ENCODE data around the gene PPP1R3E. TPM values are rescaled to one million over a fixed set of nuclear protein-coding genes. Genes with fewer than 3 reads are reported as not detected.
A peak's percentile ranks its signal among the peaks of the same experiment; 100 is the strongest.
"Not testable (repeated sequence)": the region's sequence is repeated elsewhere in the genome, so short reads cannot be mapped to it uniquely, and the experiment has no call there.

Gene PPP1R3E, protein sequence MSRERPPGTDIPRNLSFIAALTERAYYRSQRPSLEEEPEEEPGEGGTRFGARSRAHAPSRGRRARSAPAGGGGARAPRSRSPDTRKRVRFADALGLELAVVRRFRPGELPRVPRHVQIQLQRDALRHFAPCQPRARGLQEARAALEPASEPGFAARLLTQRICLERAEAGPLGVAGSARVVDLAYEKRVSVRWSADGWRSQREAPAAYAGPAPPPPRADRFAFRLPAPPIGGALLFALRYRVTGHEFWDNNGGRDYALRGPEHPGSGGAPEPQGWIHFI
- total RNA-seq = 10 to 100 TPM; 10.8 to 11.2 TPM
- long read RNA-seq, partial matches to known transcripts = 0 of 3 reads
- long read RNA-seq, other reads (novel, unspliced or antisense) = 2 of 3 reads

DNA sequence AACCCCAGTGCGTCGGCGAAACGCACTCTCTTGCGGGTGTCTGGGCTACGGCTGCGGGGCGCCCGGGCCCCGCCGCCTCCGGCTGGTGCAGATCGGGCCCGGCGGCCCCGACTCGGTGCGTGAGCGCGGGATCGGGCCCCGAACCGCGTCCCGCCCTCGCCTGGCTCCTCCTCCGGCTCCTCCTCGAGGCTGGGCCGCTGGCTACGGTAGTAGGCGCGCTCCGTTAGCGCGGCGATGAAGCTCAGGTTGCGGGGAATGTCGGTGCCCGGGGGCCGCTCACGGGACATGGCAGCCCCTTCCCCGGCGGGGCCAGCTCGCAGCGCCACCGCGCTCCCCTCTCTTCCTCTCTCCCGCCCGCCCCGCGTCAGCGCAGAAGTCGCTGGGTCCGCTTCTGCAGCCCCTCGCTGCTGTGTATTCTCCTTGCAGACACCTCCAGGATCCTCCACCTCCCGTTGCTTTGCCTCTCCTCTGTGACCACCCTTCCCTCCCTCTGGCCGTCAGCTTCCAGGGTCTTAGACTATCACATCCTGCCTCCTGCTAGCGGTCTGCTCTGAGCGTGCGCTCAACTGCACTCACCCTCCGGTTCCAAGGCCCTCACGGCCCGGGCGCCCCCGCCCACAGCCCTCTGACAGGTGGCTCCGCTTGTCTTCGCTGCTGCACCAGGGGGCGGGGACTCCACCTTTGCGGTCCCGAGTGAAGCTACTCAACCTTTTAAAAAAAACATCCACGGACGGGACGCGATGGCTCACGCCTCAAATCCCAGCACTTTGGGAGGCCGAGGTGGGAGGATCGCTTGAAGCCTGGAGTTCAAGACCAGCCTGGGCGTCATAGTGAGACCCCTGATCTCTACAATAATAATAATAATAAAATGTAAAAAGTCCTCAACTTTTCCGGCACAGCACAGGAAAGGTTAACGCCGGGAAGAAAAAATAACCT is at the start of gene PPP1R3E:
Gene PPP1R3E (minus strand): TSS at position 570 of the 936 bp plus-strand sequence. CDS start 283 bp downstream, at position 287.
- peak; percentile 44 for ATAC-seq
- intact Hi-C loops (cut with DNase I, micrococcal nuclease) = no loop called here

DNA sequence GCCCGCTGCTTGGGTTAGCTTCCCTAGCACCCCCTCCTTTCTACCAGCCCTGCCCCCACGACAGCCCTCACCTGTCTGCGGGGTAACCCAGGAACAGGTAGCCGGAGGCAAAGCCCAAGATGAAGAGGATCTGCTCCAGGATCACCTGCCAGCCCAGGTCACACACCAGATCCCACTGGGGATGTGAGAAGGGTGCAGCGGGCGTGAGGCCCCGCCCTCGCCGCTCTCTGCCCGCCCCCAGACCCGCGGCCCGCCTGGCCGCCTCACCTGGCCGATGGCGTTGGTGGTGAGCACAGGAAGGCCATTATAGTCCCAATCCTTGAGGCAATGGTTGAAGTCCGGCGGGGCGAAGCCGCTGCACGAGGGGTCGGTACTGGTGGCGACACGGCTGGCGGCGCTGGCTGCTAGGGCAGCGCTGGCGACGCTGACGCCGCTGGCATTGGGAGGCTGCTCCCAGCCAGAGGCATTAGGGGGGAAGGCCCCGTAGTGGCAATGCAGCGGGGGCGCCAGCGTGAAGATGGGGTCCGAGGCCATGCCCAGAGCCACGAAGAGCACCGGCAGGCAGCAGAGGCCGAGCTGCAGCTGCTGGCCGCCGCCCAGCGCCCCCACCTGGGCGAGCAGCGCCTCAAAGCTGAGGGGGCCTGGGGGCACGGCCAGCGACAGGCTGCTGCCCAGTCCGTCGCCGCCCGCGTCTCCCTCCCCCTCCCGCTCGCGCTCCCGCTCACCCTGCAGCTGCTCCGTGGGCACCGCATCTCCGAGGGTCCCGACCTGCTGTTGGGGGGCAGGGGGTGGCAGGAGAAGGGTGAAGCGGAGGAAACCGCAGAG is 49.2 kb upstream of the PPP1R3E start:
- ATAC-seq (peak; percentile 22), DNase-seq (no peak)
- intact Hi-C loops (cut with DNase I, micrococcal nuclease) = no loop called here

More for the DNA sequence above, at the start of gene PPP1R3E:
- peak; percentile 86 to 87 for DNase-seq

DNA sequence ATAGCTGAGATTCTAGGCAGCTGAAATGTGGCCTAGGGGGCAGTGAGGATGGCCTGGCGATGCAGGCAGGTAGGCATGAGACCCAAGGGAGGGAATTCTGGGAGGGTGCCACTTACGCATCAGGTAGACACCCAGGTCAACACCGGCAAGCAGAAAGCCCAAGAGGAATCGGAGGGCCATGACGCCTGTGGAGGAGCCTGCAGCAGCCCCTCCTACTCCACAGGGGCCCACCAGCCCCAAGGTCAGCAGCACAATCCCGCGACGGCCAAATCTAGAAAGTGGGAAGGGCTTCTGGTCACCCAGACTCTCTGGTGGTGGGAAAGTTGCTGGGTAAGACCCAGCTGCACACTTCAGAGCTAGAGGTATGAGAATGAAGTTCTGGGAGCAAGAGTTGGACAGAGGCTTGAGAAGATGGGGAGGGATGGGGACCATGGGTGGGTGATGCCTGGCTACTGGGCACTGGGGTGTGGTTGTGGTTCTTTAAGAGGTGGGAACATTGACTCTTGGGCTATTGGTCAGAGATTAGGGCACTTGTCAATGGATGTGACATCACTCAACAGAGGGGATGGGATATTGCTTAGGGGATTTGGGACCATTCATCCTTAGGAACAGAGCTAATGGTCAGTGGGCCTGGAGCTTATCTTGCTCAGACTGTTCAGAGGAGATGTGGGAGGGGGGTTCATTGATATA is 46.6 kb upstream of the PPP1R3E start:
- ATAC-seq (no peak), DNase-seq (no peak)
- intact Hi-C loops (cut with DNase I, micrococcal nuclease) = no loop called here

- intact Hi-C loops (cut with DNase I, micrococcal nuclease) = no loop called here
- no peak for DNase-seq
Observed at GRCh38 chr14:23348297-23348655, 45.6 kb upstream of the PPP1R3E start.

GRCh38 chr14:23347406-23348296 is 45.0 kb upstream of the PPP1R3E start:
- no peak for ATAC-seq
- intact Hi-C loops (cut with DNase I, micrococcal nuclease) = no loop called here
- no peak for DNase-seq

More at GRCh38 chr14:23348297-23348655, 45.6 kb upstream of the PPP1R3E start:
- no peak for ATAC-seq

DNA sequence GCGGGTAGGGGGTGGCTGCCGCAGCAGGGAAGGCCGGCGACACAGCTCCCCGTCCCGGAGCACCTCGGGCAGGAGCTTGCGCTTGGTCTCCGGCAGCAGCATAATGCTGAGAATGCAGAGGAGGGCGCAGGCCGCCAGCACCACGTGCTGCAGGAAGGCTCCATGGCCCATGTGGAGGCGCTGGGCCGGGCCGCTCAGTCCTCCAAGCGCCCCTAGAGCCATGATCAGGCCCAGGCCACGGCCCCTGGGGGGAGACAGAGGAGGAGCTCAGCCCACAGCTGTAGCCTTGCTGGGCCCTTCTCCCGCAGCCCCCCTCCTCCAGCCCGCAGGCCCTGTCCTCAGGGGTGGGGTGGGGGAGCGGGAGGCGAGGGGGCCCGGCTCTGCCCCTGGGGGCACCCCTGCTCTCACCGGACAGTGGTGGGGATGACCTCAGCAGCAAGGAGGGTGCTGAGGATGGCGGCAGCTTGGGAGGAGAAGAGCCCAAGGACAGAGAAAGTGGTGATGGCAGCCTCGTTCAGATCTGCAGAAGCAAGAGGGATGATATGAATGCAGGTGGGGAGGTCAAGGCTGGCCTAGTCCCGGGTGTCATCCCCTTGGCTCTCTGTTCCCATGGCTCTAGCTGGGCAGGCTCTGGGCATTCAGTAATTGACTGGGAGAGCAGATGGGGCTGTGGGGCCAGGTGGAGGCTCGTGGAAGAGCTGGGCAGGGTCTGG is 44.2 kb upstream of the PPP1R3E start:
- DNase-seq (no peak), ATAC-seq (no peak)
- intact Hi-C loops (cut with DNase I, micrococcal nuclease) = no loop called here

GRCh38 chr14:23345987-23346692 is 43.5 kb upstream of the PPP1R3E start:
- ATAC-seq = no peak
- intact Hi-C loops (cut with DNase I, micrococcal nuclease) = no loop called here

GRCh38 chr14:23344481-23344880 is 41.8 kb upstream of the PPP1R3E start:
- intact Hi-C loops (cut with DNase I, micrococcal nuclease) = no loop called here
- DNase-seq = no peak
- ATAC-seq = no peak

More at GRCh38 chr14:23345987-23346692, 43.5 kb upstream of the PPP1R3E start:
- DNase-seq = no peak

DNA sequence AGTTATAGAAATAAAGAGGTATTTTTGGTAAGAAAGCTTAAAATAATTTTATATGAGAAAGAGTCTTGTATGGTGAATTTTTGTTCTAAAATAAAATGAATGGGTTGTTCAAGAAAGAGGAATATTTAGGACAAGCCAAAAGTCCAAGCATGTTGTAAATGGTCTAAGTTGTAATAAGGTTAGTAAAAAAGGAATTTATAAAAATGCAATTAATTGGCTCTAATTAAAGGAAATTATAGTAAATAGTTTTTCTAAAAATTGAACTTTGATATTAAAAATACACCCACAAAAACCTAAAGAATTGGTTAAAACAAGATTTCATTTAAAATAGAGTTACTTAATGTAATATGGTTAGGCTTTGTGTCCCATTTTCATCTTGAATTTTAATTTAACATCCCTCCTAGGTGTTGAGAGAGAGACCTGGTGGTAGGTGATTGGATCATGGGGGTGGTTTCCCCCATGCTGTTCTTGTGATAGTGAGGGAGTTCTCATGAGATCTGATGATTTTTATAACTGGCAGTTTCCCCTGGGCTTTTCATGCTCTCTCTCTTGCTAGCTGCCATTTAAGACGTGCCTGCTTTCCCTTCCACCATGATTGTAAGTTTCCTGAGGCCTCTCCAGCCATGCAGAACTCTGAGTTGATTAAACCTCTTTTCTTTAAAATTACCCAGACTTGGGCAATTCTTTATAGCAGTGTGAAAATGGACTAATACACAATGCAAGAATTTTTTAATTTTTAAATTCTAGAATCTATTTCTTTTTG is 37.0 kb upstream of the PPP1R3E start:
- intact Hi-C loops (cut with DNase I, micrococcal nuclease) = no loop called here
- no peak for DNase-seq
- ATAC-seq = no peak

DNA sequence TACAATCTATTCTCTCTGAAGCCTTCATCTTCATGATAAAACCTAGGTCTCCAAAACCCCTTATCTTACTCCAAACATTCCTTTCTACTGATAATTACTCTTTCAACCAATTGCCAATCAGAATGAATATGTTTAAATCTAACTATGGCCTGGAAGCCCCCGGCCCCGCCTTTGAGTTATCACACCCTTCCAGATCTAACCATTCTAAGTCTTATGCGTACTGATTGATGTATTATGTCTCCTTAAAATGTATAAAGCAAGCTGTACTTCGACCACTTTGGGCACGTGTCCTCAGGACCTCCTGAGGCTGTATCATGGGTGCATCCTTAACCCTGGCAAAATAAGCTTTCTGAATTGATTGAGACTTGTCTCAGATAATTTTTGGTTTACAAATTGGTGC is 33.0 kb upstream of the PPP1R3E start:
- intact Hi-C loops (cut with DNase I, micrococcal nuclease) = no loop called here
- ATAC-seq (no peak), DNase-seq (no peak)

DNA sequence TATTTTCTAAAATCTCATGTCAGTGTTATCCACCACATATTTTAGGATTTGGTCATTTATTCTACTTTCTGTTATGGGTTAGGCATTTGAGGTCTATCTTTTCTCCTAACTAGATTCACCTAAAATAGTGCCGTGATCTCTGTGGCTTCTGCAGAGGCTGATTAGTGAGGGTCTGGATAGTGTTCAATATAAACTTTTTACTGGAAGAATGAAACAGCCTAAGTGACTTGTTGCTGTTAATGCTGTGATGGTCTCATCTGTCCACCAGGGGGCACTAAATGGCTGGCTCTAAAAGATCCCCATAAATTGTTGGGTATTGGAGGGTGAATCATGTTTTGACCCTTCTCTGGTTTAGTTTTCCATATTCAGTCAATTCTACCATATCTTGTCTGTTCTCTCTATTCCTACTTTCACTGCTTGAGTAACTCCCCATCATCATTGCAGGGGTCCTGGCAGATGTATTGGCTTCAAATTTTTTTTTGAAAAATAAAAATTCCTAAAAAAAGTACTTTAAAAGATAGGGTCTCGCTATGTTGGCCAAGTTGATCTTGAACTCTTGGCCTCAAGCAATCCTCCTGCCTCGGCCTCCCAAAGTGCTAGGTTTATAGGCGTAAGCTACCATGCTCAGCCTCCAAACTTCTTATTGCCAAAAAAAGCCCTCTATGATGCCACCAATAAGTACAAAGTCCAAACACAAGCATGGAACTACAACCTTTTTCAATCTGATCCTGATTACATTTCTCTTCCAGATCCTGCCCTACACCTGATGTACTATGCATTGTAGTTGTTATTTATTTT is 25.5 kb upstream of the PPP1R3E start:
- intact Hi-C loops (cut with DNase I, micrococcal nuclease) = loop anchor here in 1 of 2 donors (2.0 to 10.0 kb wide), 2 partner anchors 53 to 137 kb away; partner anchors contain the start of gene NGDN
- ATAC-seq = peak; percentile 76
- DNase-seq = peak; percentile 54 to 72

DNA sequence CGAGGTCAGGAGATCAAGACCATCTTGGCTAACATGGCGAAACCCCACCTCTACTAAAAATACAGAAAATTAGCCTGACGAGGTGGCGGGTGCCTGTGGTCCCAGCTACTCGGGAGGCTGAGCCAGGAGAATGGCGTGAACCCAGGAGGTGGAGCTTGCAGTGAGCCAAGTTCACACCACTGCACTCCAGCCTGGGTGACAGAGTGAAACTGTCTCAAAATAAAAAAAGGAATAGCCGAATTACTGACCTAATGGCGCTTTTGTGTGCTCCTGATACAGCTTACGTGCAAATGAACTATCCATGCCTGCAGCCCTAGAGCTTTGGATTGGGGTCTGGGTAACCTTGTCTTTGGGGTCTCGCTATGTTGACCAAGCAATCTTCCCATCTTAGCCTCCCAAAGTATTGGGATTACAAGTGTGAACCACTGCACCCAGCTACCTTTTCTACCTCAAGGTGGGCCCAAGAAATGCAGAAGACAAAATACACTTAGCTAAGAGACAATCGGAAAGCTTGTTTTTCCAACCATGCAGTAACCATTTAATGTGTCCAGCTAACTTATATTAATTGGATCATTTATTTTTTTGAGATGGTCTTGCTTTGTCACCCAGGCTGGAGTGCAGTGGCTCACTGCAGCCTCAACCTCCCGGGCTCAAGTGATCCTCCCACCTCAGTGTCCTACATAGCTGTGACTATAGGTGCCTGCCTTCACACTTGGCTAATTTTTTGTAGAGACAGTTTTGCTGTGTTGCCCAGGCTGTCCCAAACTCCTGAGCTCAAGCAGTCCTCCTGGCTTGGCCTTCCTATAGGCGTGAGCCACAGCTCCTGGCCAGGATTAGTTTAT is 24.1 kb upstream of the PPP1R3E start:
- ATAC-seq = no peak
- DNase-seq = no peak
- intact Hi-C loops (cut with DNase I, micrococcal nuclease) = loop anchor here in 1 of 2 donors (10.0 kb wide), 1 partner anchor 138 kb away; the partner anchor contains the start of gene NGDN

DNA sequence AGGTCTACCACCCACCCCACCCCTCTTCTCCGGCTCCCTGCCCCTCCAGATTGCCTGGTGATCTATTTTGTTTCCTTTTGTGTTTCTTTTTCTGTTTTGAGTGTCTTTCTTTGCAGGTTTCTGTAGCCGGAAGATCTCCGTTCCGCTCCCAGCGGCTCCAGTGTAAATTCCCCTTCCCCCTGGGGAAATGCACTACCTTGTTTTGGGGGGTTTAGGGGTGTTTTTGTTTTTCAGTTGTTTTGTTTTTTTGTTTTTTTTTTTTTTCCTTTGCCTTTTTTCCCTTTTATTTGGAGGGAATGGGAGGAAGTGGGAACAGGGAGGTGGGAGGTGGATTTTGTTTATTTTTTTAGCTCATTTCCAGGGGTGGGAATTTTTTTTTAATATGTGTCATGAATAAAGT is 23.1 kb upstream of the PPP1R3E start:
- ATAC-seq, DNase-seq: not testable (repeated sequence)
- intact Hi-C loops (cut with DNase I, micrococcal nuclease) = loop anchor here in 1 of 2 donors (10.0 kb wide), 1 partner anchor 139 kb away; the partner anchor contains the start of gene NGDN

Data from left colon (tissue), 2 donors.